AG10803 (cell line): Measurements from ENCODE around the gene PRXL2A.

ENCODE experiments used
- DNase-seq: peaks from one replicate; pipeline ENCODE4 v3.0.0; 2010; ENCODE audit warnings: low read depth
- H3K4me3 ChIP-seq: 2 replicates; pipeline ENCODE4 v1.5.1; 2011; ENCODE audit warnings: mild to moderate bottlenecking, low read length, control low read depth
- TF ChIP-seq, protein P1 (sequence below): conservative IDR thresholded peaks from 2 replicates; pipeline ENCODE4 v1.5.1; 2011; ENCODE audit warnings: mild to moderate bottlenecking, low read length, control low read depth, inconsistent platforms

Gene PRXL2A

DNA sequence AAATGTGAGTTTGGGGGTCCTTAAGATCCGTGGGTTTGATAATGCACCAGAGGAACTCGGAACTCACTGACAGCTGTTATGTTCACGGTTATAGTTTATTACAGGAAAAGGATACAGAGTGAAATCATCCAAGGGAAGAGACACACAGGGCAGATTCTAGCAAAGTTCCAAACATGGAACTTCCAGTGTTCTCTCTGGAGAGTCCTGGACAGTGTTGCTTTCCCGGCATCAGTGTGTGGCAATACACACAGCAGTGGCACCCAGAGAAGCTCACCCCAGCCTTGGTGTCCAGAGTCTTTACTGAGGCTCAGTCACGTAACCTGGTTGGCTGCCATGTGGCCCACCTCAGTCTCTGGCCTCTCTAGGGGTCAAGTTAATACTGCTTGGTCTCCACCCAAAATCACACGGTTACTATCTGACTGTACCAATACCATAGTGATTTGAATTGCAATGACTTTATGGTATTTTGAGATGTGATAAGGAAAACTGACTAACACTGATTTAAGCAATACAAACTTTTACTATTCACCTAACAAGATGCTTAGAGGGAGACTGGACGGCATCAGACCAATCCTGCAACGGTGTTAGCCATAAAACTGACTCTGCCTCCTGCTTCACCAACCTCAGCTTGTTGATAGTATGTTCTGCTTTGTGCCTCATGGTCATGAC lies 8.1 kb upstream of the PRXL2A start:
- H3K4me3 ChIP-seq, result no peak overlapping the region
- TF ChIP-seq, protein P1, sequence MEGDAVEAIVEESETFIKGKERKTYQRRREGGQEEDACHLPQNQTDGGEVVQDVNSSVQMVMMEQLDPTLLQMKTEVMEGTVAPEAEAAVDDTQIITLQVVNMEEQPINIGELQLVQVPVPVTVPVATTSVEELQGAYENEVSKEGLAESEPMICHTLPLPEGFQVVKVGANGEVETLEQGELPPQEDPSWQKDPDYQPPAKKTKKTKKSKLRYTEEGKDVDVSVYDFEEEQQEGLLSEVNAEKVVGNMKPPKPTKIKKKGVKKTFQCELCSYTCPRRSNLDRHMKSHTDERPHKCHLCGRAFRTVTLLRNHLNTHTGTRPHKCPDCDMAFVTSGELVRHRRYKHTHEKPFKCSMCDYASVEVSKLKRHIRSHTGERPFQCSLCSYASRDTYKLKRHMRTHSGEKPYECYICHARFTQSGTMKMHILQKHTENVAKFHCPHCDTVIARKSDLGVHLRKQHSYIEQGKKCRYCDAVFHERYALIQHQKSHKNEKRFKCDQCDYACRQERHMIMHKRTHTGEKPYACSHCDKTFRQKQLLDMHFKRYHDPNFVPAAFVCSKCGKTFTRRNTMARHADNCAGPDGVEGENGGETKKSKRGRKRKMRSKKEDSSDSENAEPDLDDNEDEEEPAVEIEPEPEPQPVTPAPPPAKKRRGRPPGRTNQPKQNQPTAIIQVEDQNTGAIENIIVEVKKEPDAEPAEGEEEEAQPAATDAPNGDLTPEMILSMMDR, result no peak

DNA sequence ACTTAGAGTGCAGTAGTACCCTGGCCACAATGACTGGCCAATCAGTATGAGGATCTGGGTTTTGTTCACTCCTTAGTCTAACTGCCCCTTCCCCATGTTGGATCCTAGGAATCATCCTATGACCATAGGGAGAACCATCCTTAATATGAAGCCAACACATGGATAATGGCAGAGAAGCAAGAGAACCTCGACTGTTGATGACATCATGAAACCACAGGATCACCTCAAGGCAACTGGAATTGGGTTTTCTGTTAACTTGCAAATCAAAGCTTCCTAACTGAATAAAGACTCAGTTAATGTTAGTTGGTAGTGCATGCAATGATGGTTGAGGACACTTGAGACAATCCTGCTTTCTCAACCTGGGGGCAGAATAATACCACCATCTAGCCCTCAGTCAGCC lies 3.3 kb upstream of the PRXL2A start:
- no peak for DNase-seq
- TF ChIP-seq, protein P1, result no peak
- H3K4me3 ChIP-seq, result no peak overlapping the region

More for the DNA sequence above, 8.1 kb upstream of the PRXL2A start:
- no peak for DNase-seq

DNA sequence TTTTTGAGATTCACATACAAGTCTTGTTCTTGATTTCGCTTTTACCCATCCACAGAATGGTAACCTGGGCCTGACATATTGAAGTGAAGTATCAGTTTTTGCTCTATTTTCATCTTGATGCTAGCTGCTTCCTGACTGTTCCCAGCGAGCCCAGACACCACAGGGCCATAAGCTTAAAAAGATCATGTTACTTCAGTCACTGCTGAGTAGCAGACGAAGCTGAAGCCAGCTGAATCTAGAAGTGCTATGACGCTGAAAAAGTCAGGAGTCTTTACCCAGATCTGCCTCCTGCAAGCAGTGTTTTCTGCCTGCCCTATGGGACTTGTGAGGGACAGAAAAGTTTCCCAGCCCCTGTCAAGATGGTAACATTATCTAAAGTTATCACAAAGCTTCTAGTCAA lies 2.7 kb upstream of the PRXL2A start:
- no peak overlapping the region for H3K4me3 ChIP-seq
- DNase-seq, result no peak
- TF ChIP-seq, protein P1, result no peak

DNA sequence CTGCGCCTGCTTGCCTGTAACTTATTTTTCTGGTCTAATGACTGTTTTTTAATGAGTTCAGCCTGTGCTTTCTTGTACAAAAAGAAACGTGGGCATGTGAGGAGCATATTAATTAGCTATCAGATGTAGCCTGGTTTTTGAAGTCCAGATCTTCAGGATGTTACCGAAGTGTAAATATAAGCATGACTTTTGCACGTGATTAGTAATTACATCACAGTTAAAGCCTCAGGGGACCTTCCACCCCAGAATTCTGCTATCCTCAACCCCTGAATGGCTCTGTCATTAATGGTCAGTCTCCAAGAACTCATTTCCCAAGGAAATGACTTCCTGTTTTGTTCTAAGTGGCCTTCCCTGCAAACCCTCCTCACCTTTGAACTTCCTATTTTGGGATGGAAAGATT lies 2.1 kb upstream of the PRXL2A start:
- no peak overlapping the region for H3K4me3 ChIP-seq
- DNase-seq, result no peak
- TF ChIP-seq, protein P1, result no peak

DNA sequence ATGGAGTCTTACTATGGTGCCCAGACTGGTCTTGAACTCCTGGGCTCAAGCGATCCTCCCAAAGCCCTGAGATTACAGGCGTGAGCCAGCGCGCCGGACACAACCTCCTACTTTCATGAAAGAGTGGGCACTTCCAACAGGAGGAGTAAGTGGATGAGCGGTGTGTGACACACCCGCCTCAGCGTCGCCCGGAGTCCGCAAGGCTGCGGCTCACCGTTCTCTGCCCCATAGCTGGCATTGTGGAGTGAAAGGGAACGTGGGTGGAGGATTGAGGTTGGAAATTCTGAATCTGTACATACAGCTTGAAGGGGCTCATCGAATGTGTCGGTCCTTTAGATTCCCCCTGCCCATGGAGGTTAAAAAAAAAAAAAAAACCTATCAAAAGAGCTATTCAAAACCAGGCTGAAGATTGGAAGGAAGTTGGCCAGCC lies 524 bp upstream of the PRXL2A start:
- peak overlapping the region; percentile 26; the same call in 1 of the 2 replicates for H3K4me3 ChIP-seq
- TF ChIP-seq, protein P1, result no peak
- DNase-seq, result no peak

DNA sequence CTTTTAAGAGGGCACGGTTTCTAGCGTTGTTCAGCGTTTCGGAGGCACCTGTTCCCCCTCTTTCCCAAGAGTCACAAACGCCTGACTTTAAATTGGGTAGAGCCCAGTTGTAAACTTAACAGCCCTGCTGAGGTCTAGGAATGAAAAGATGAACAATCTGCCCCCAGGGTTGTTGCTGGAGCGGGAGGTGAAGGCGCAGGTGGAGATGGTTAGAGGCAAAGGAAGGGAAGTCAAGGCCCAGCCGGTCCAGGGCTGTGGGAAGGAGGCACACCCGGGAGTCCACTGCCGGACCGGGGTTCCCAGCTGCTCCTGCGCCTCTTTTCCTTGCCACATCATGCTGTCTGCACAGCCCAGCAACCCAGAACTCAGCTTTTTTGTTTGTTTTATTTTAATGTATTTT lies 770 bp downstream of the PRXL2A start:
- H3K4me3 ChIP-seq, result no peak overlapping the region
- TF ChIP-seq, protein P1, result no peak
- no peak for DNase-seq

DNA sequence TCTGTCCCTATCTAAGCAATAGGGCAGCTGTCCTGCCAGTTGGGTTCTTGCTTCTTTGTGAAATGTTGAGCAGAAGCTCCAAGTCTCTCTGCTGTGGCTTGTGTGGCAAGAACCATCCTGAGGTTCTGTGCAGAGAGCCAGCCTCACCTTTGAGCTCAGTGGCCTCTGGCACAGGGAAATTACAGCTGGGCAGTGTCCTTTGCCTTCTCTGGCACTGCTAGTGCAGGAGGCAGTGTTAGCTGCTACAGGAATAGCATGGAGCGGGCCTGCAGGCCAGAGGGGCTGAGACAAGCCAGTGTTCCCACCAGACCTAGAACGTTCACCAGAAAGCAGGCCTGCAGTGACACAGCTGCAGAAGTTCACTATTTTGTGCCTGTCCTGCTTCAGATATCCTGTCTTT lies 1.8 kb downstream of the PRXL2A start:
- DNase-seq, result no peak
- TF ChIP-seq, protein P1, result no peak
- no peak overlapping the region for H3K4me3 ChIP-seq
